Ishikawa (cell line): ENCODE results near the gene BIK.

Experiments used
- EGR1 ChIP-seq: IDR thresholded peaks from 2 replicates; pipeline ENCODE4 v1.6.1; 2012
- EP300 ChIP-seq: IDR thresholded peaks from 2 replicates; pipeline ENCODE4 v1.6.1; 2012; ENCODE audit warnings: borderline replicate concordance
- MAX ChIP-seq: IDR thresholded peaks from 2 replicates; pipeline ENCODE4 v1.6.1; 2012
- TAF1 ChIP-seq: IDR thresholded peaks from 2 replicates; pipeline ENCODE4 v1.6.1; 2012; ENCODE audit warnings: low read depth, mild to moderate bottlenecking
- TEAD4 ChIP-seq: IDR thresholded peaks from 2 replicates; pipeline ENCODE4 v1.6.1; 2012
- YY1 ChIP-seq: IDR thresholded peaks from 2 replicates; pipeline ENCODE4 v1.6.1; 2012; ENCODE audit warnings: low read depth
- TF ChIP-seq, protein P1 (sequence below): IDR thresholded peaks from 2 replicates; pipeline ENCODE4 v1.6.1; 2012; ENCODE audit warnings: low read depth, mild to moderate bottlenecking
- TF ChIP-seq, protein P2 (sequence below): IDR thresholded peaks from 2 replicates; pipeline ENCODE4 v1.6.1; 2012

GRCh38 chr22:43152357-43153071 is 42.0 kb downstream of the BIK start:
- TF ChIP-seq, protein P1, sequence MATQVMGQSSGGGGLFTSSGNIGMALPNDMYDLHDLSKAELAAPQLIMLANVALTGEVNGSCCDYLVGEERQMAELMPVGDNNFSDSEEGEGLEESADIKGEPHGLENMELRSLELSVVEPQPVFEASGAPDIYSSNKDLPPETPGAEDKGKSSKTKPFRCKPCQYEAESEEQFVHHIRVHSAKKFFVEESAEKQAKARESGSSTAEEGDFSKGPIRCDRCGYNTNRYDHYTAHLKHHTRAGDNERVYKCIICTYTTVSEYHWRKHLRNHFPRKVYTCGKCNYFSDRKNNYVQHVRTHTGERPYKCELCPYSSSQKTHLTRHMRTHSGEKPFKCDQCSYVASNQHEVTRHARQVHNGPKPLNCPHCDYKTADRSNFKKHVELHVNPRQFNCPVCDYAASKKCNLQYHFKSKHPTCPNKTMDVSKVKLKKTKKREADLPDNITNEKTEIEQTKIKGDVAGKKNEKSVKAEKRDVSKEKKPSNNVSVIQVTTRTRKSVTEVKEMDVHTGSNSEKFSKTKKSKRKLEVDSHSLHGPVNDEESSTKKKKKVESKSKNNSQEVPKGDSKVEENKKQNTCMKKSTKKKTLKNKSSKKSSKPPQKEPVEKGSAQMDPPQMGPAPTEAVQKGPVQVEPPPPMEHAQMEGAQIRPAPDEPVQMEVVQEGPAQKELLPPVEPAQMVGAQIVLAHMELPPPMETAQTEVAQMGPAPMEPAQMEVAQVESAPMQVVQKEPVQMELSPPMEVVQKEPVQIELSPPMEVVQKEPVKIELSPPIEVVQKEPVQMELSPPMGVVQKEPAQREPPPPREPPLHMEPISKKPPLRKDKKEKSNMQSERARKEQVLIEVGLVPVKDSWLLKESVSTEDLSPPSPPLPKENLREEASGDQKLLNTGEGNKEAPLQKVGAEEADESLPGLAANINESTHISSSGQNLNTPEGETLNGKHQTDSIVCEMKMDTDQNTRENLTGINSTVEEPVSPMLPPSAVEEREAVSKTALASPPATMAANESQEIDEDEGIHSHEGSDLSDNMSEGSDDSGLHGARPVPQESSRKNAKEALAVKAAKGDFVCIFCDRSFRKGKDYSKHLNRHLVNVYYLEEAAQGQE, result no peak
- TF ChIP-seq, protein P2, sequence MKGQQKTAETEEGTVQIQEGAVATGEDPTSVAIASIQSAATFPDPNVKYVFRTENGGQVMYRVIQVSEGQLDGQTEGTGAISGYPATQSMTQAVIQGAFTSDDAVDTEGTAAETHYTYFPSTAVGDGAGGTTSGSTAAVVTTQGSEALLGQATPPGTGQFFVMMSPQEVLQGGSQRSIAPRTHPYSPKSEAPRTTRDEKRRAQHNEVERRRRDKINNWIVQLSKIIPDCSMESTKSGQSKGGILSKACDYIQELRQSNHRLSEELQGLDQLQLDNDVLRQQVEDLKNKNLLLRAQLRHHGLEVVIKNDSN, result no peak
- no peak for TF ChIP-seq YY1
- no peak for TF ChIP-seq TEAD4
- TF ChIP-seq MAX, result no peak
- no peak for TF ChIP-seq EP300
- no peak for TF ChIP-seq EGR1
- TF ChIP-seq TAF1, result no peak
